Measurements from ENCODE around the gene ATP9A. TPM values are rescaled to one million over a fixed set of nuclear protein-coding genes. Genes with fewer than 3 reads are reported as not detected.
"Not testable (repeated sequence)": the region's sequence is repeated elsewhere in the genome, so short reads cannot be mapped to it uniquely, and the experiment has no call there.

Gene ATP9A
- total and polyA plus RNA-seq, 4 donors: 2.4 to 16.7 (median 9.9) TPM

DNA sequence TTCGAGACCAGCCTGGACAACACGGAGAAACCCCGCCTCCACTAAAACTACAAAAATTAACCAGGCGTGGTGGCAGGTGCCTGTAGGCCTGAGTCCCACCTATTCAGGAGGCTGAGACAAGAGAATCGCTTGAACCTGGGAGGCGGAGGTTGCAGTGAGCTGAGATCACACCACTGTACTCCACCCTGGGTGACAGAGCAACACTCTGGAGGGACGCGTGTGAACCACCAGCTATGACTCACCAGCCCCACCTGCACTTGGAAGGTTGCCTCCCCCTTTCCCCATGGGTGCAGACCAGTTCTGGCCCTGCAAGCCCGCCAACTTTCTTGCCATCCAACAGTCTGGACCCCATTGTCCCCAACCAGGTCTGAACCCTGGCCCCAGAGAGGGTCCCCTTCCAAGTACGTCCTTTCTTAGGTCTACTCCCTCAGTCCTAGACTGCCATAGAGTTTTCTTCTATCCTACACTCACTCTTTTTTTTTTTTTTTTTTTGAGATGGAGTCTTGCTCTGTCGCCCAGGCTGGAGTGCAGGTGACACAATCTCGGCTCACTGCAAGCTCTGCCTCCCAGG, 29.2 kb downstream of the ATP9A start (continued):
- TF ChIP-seq, protein P1, sequence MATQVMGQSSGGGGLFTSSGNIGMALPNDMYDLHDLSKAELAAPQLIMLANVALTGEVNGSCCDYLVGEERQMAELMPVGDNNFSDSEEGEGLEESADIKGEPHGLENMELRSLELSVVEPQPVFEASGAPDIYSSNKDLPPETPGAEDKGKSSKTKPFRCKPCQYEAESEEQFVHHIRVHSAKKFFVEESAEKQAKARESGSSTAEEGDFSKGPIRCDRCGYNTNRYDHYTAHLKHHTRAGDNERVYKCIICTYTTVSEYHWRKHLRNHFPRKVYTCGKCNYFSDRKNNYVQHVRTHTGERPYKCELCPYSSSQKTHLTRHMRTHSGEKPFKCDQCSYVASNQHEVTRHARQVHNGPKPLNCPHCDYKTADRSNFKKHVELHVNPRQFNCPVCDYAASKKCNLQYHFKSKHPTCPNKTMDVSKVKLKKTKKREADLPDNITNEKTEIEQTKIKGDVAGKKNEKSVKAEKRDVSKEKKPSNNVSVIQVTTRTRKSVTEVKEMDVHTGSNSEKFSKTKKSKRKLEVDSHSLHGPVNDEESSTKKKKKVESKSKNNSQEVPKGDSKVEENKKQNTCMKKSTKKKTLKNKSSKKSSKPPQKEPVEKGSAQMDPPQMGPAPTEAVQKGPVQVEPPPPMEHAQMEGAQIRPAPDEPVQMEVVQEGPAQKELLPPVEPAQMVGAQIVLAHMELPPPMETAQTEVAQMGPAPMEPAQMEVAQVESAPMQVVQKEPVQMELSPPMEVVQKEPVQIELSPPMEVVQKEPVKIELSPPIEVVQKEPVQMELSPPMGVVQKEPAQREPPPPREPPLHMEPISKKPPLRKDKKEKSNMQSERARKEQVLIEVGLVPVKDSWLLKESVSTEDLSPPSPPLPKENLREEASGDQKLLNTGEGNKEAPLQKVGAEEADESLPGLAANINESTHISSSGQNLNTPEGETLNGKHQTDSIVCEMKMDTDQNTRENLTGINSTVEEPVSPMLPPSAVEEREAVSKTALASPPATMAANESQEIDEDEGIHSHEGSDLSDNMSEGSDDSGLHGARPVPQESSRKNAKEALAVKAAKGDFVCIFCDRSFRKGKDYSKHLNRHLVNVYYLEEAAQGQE (IDR thresholded peaks at IDR 0.05): no peak
- TF ChIP-seq FOXA2 (IDR thresholded peaks at IDR 0.05): no peak

DNA sequence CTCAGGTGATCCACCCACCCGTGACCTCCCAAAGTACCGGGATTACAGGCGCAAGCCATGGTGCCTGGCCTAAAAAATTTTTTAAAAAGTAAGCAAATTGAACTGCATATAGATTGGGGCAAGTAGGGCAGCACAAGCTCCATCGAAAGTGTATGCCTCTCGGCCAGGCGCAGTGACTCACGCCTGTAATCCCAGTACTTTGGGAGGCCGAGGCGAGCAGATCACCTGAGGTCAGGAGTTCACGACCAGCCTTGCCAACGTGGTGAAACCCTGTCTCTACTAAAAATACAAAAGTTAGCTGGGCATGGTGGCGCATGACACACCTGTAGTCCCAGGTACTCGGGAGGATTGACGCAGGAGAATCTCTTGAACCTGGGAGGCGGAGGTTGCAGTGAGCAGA, 29.9 kb downstream of the ATP9A start:
- WGBS: 93% methylated on average over 15 of the region's 15 CpGs
- peaks cover 2 to 11% (median 4%) of the 10 kb centered on the region in 4 donors for H3K4me1 ChIP-seq (ENCODE audit: control insufficient read depth in 4 of 4, insufficient read depth in 4 of 4, low read length in 3 of 4)
- H3K36me3 ChIP-seq (ENCODE audit: control insufficient read depth in 4 of 4, insufficient read depth in 3 of 4, low read depth in 1 of 4, low read length in 3 of 4); H3K27ac ChIP-seq (ENCODE audit: low read depth in 1 of 2, low read length in 2 of 2); H3K9me3 ChIP-seq (ENCODE audit: control insufficient read depth in 4 of 4, low read length in 3 of 4); DNase-seq (ENCODE audit: low spot score); H3K9ac ChIP-seq (ENCODE audit: low read depth in 1 of 2, low read length in 2 of 2); H3K27me3 ChIP-seq (ENCODE audit: control insufficient read depth in 4 of 4, insufficient read depth in 4 of 4, low read length in 3 of 4); H3K4me3 ChIP-seq (ENCODE audit: low read depth in 1 of 3, low read length in 3 of 3): not testable (repeated sequence)

- TF ChIP-seq EGR1 (IDR thresholded peaks at IDR 0.05; ENCODE audit: low read depth in 2 of 2) (no peak), ZBTB33 (IDR thresholded peaks at IDR 0.05) (no peak), RAD21 (IDR thresholded peaks at IDR 0.05) (no peak), HNF4G (IDR thresholded peaks at IDR 0.05) (no peak), GABPA (IDR thresholded peaks at IDR 0.05 in 1 of 2, conservative IDR thresholded peaks at IDR 0.05 in 1 of 2) (no peak), YY1 (IDR thresholded peaks at IDR 0.05) (no peak), HNF4A (conservative IDR thresholded peaks at IDR 0.05) (no peak), SP1 (IDR thresholded peaks at IDR 0.05) (no peak), TAF1 (conservative IDR thresholded peaks at IDR 0.05) (no peak), FOXA2 (IDR thresholded peaks at IDR 0.05) (no peak), RXRA (IDR thresholded peaks at IDR 0.05) (no peak), NR2F2 (IDR thresholded peaks at IDR 0.05) (no peak), ATF3 (IDR thresholded peaks at IDR 0.05) (no peak), FOXA1 (IDR thresholded peaks at IDR 0.05) (no peak), JUND (IDR thresholded peaks at IDR 0.05) (no peak)
- TF ChIP-seq, protein P1 (IDR thresholded peaks at IDR 0.05): no peak
- TF ChIP-seq, protein P2, sequence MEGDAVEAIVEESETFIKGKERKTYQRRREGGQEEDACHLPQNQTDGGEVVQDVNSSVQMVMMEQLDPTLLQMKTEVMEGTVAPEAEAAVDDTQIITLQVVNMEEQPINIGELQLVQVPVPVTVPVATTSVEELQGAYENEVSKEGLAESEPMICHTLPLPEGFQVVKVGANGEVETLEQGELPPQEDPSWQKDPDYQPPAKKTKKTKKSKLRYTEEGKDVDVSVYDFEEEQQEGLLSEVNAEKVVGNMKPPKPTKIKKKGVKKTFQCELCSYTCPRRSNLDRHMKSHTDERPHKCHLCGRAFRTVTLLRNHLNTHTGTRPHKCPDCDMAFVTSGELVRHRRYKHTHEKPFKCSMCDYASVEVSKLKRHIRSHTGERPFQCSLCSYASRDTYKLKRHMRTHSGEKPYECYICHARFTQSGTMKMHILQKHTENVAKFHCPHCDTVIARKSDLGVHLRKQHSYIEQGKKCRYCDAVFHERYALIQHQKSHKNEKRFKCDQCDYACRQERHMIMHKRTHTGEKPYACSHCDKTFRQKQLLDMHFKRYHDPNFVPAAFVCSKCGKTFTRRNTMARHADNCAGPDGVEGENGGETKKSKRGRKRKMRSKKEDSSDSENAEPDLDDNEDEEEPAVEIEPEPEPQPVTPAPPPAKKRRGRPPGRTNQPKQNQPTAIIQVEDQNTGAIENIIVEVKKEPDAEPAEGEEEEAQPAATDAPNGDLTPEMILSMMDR (IDR thresholded peaks at IDR 0.05; ENCODE audit: low read depth, low read length, missing input control): no peak
- TF ChIP-seq, protein P3, sequence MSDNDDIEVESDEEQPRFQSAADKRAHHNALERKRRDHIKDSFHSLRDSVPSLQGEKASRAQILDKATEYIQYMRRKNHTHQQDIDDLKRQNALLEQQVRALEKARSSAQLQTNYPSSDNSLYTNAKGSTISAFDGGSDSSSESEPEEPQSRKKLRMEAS (IDR thresholded peaks at IDR 0.05): no peak
- no peak for DNase-seq (ENCODE audit: low spot score)
- Histone ChIP-seq H3K9me3 (ENCODE audit: control insufficient read depth in 4 of 4, low read length in 3 of 4) (no peaks in the 10 kb centered on the region), H3K4me3 (ENCODE audit: low read depth in 1 of 3, low read length in 3 of 3) (no peak overlapping the region), H3K9ac (ENCODE audit: low read depth in 1 of 2, low read length in 2 of 2) (no peak overlapping the region), H3K4me1 (ENCODE audit: control insufficient read depth in 4 of 4, insufficient read depth in 4 of 4, low read length in 3 of 4) (peaks cover 0 to 3% (median 0%) of the 10 kb centered on the region in 4 donors), H3K27me3 (ENCODE audit: control insufficient read depth in 4 of 4, insufficient read depth in 4 of 4, low read length in 3 of 4) (no peaks in the 10 kb centered on the region), H3K27ac (ENCODE audit: low read depth in 1 of 2, low read length in 2 of 2) (no peak overlapping the region), H3K36me3 (ENCODE audit: control insufficient read depth in 4 of 4, insufficient read depth in 3 of 4, low read depth in 1 of 4, low read length in 3 of 4) (no peaks in the 10 kb centered on the region)
- WGBS: 74% methylated on average over 5 of the region's 5 CpGs
Observed at GRCh38 chr20:51736947-51737346, 31.2 kb downstream of the ATP9A start.

Measured in liver (tissue), 9 donors.